H9 (cell line): Measurements from ENCODE around the gene TRIM68. TPM values are rescaled to one million over a fixed set of nuclear protein-coding genes. Genes with fewer than 3 reads are reported as not detected.

Experiments used
- DNase-seq: peaks from one replicate; pipeline ENCODE4 v3.0.0-alpha.2; 2017
- H2AFZ ChIP-seq: one replicate; pipeline ENCODE4 v1.6.1; 2013; ENCODE audit warnings: mild to moderate bottlenecking, low read length, control low read depth, moderate library complexity
- H2AK5ac ChIP-seq: 2 replicates; pipeline ENCODE4 v1.6.1; 2013; ENCODE audit warnings: low read length, control low read depth, mixed read lengths; ENCODE audit not compliant: insufficient read length
- H2BK120ac ChIP-seq: one replicate; pipeline ENCODE4 v1.6.1; 2013; ENCODE audit warnings: low read depth, mild to moderate bottlenecking, low read length, control low read depth, inconsistent platforms; ENCODE audit not compliant: poor library complexity, severe bottlenecking
- H2BK12ac ChIP-seq: 2 replicates; pipeline ENCODE4 v1.6.1; 2013; ENCODE audit warnings: low read length, control low read depth, mixed read lengths, low read depth; ENCODE audit not compliant: insufficient read length
- H2BK15ac ChIP-seq: 2 replicates; pipeline ENCODE4 v1.6.1; 2013; ENCODE audit warnings: low read depth, low read length, control low read depth
- H2BK20ac ChIP-seq: one replicate; pipeline ENCODE4 v1.6.1; 2013; ENCODE audit warnings: low read depth, mild to moderate bottlenecking, low read length, control low read depth, inconsistent platforms; ENCODE audit not compliant: poor library complexity, severe bottlenecking
- H2BK5ac ChIP-seq: 2 replicates; pipeline ENCODE4 v1.6.1; 2013; ENCODE audit warnings: low read length, control low read depth, mixed read lengths; ENCODE audit not compliant: insufficient read length
- H3K14ac ChIP-seq: 2 replicates; pipeline ENCODE4 v1.6.1; 2013; ENCODE audit warnings: low read length, control low read depth; ENCODE audit not compliant: insufficient read depth
- H3K18ac ChIP-seq: 2 replicates; pipeline ENCODE4 v1.6.1; 2013; ENCODE audit warnings: low read depth, mild to moderate bottlenecking, mixed read lengths, low read length, control low read depth; ENCODE audit not compliant: insufficient read length
- H3K23ac ChIP-seq: 2 replicates; pipeline ENCODE4 v1.6.1; 2013; ENCODE audit warnings: low read length, control low read depth, mixed read lengths, low read depth; ENCODE audit not compliant: insufficient read length
- H3K23me2 ChIP-seq: 2 replicates; pipeline ENCODE4 v1.6.1; 2013; ENCODE audit warnings: low read depth, mild to moderate bottlenecking, mixed read lengths, low read length, control low read depth; ENCODE audit not compliant: insufficient read length, poor library complexity, severe bottlenecking
- H3K27ac ChIP-seq: 2 replicates; pipeline ENCODE4 v1.5.1; 2013; ENCODE audit warnings: low read length, control low read depth, mixed read lengths, low read depth; ENCODE audit not compliant: insufficient read length
- H3K27me3 ChIP-seq: 2 replicates; pipeline ENCODE4 v1.6.1; 2013; ENCODE audit warnings: low read length, control low read depth, inconsistent platforms; ENCODE audit not compliant: insufficient read depth
- H3K4ac ChIP-seq: 2 replicates; pipeline ENCODE4 v1.6.1; 2013; ENCODE audit warnings: low read depth, mild to moderate bottlenecking, control low read depth, inconsistent platforms, low read length, moderate library complexity
- H3K4me1 ChIP-seq: 2 replicates; pipeline ENCODE4 v1.6.1; 2013; ENCODE audit warnings: low read length, control low read depth, inconsistent platforms; ENCODE audit not compliant: insufficient read depth
- H3K4me2 ChIP-seq: 2 replicates; pipeline ENCODE4 v1.6.1; 2013; ENCODE audit warnings: low read length, control low read depth, mixed read lengths; ENCODE audit not compliant: insufficient read length, insufficient read depth
- H3K56ac ChIP-seq: 2 replicates; pipeline ENCODE4 v1.6.1; 2013; ENCODE audit warnings: low read depth, mild to moderate bottlenecking, mixed read lengths, low read length, control low read depth; ENCODE audit not compliant: insufficient read length
- H3K79me1 ChIP-seq: 2 replicates; pipeline ENCODE4 v1.6.1; 2013; ENCODE audit warnings: low read depth, mild to moderate bottlenecking, moderate library complexity, low read length, control low read depth, inconsistent platforms; ENCODE audit not compliant: insufficient read depth, poor library complexity, severe bottlenecking
- H3K79me2 ChIP-seq: 2 replicates; pipeline ENCODE4 v1.6.1; 2013; ENCODE audit warnings: low read length, control low read depth, inconsistent platforms; ENCODE audit not compliant: insufficient read depth
- H3K9ac ChIP-seq: 2 replicates; pipeline ENCODE4 v1.6.1; 2013; ENCODE audit warnings: low read length, control low read depth, mixed read lengths; ENCODE audit not compliant: insufficient read length; ENCODE audit errors: extremely low read depth
- H3K9me3 ChIP-seq: one replicate; pipeline ENCODE4 v1.6.1; 2013; ENCODE audit warnings: low read depth, low read length, inconsistent platforms; ENCODE audit not compliant: control insufficient read depth
- H3T11ph ChIP-seq: one replicate; pipeline ENCODE4 v1.6.1; 2013; ENCODE audit warnings: mild to moderate bottlenecking, low read length, control low read depth, inconsistent platforms
- H4K20me1 ChIP-seq: one replicate; pipeline ENCODE4 v1.6.1; 2013; ENCODE audit not compliant: control insufficient read depth, insufficient read length, insufficient read depth
- H4K5ac ChIP-seq: 2 replicates; pipeline ENCODE4 v1.6.1; 2013; ENCODE audit warnings: low read depth, mild to moderate bottlenecking, mixed read lengths, low read length, control low read depth; ENCODE audit not compliant: insufficient read length
- H4K8ac ChIP-seq: replicated peaks from 2 replicates; pipeline ENCODE4 v1.6.1; 2013; ENCODE audit warnings: low read length, control low read depth, mixed read lengths, low read depth; ENCODE audit not compliant: insufficient read length
- H4K91ac ChIP-seq: 2 replicates; pipeline ENCODE4 v1.6.1; 2013; ENCODE audit warnings: low read depth, mild to moderate bottlenecking, moderate library complexity, mixed read lengths, low read length, control low read depth; ENCODE audit not compliant: insufficient read length
- H3K27ac Mint-ChIP-seq, 3 experiments: 2 replicates in 2 of 3; 3 replicates in 1 of 3; pipeline ENCODE4 v1.8.0; 2020 to 2021; ENCODE audit warnings: mixed read lengths in 3 of 3, mild to moderate bottlenecking in 1 of 3, moderate library complexity in 1 of 3
- H3K27me3 Mint-ChIP-seq: 2 replicates; pipeline ENCODE4 v1.8.0; 2021; ENCODE audit warnings: low read depth, mild to moderate bottlenecking, moderate library complexity, mixed read lengths
- H3K36me3 Mint-ChIP-seq, 3 experiments: 2 replicates in 2 of 3; 3 replicates in 1 of 3; pipeline ENCODE4 v1.8.0; 2020 to 2021; ENCODE audit warnings: low read depth in 3 of 3, mixed read lengths in 3 of 3; ENCODE audit not compliant: insufficient read depth in 1 of 3
- H3K4me1 Mint-ChIP-seq, 2 experiments: 2 replicates each; pipeline ENCODE4 v1.8.0; 2020; ENCODE audit warnings: mixed read lengths in 2 of 2
- H3K4me3 Mint-ChIP-seq, 2 experiments: 2 replicates in 1 of 2; 3 replicates in 1 of 2; pipeline ENCODE4 v1.8.0; 2020 to 2021; ENCODE audit warnings: mild to moderate bottlenecking in 2 of 2, mixed read lengths in 2 of 2, moderate library complexity in 1 of 2
- H3K9me3 Mint-ChIP-seq, 2 experiments: 2 replicates in 1 of 2; 3 replicates in 1 of 2; pipeline ENCODE4 v1.8.0; 2020; ENCODE audit warnings: mild to moderate bottlenecking in 2 of 2, mixed read lengths in 2 of 2, moderate library complexity in 1 of 2
- WGBS: extraction: QIAGEN DNeasy Blood & Tissue Kit; methylation state at CpG from one replicate; pipeline ENCODE4 v1.1.7; 2013; ENCODE audit warnings: missing lambda C conversion rate, low lambda C conversion rate, mixed read lengths; ENCODE audit not compliant: insufficient read length; ENCODE audit errors: extremely low coverage; 5-methylcytosine and 5-hydroxymethylcytosine counted together
- total RNA-seq: library from RNA; stranded (reverse); gene quantifications from 2 replicates; pipeline ENCODE4 v1.2.1, GENCODE V29; 2021
- TF ChIP-seq, protein P1 (sequence below): fragments of 200-600 bp; sonication (generic); conservative IDR thresholded peaks from 3 replicates; pipeline ENCODE4 v1.8.0; 2021; ENCODE audit warnings: antibody characterized with exemption, mild to moderate bottlenecking

The TRIM68 gene
- total RNA-seq, 1 experiment from 2014 or later: 9.9 TPM

DNA sequence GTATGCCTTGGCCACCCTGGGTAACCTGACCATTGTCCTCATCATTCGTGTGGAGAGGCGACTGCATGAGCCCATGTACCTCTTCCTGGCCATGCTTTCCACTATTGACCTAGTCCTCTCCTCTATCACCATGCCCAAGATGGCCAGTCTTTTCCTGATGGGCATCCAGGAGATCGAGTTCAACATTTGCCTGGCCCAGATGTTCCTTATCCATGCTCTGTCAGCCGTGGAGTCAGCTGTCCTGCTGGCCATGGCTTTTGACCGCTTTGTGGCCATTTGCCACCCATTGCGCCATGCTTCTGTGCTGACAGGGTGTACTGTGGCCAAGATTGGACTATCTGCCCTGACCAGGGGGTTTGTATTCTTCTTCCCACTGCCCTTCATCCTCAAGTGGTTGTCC lies 31.9 kb upstream of the TRIM68 start:
- Histone ChIP-seq H3K9ac (no peak overlapping the region), H3K27me3 (no peaks in the 10 kb centered on the region), H3K4me2 (no peak overlapping the region), H3K9me3 (no peaks in the 10 kb centered on the region), H3K23me2 (no peaks in the 10 kb centered on the region), H3T11ph (no peak overlapping the region), H3K56ac (no peak overlapping the region), H3K79me1 (no peaks in the 10 kb centered on the region), H2BK120ac (no peak overlapping the region), H3K18ac (no peak overlapping the region), H2BK12ac (no peak overlapping the region), H2BK20ac (no peak overlapping the region), H3K14ac (no peak overlapping the region), H3K4me1 (no peaks in the 10 kb centered on the region), H4K8ac (no peak overlapping the region), H4K91ac (no peak overlapping the region), H3K4ac (no peak overlapping the region), H2BK15ac (no peak overlapping the region), H2AK5ac (no peak overlapping the region), H3K79me2 (no peaks in the 10 kb centered on the region), H3K27ac (no peak overlapping the region), H3K23ac (no peak overlapping the region), H4K5ac (no peak overlapping the region), H2AFZ (no peak overlapping the region), H4K20me1 (no peaks in the 10 kb centered on the region), H2BK5ac (no peak overlapping the region)
- Mint-ChIP-seq H3K4me3 (no peak overlapping the region), H3K36me3 (no peaks in the 10 kb centered on the region), H3K27me3 (peaks cover 1% of the 10 kb centered on the region), H3K27ac (no peak overlapping the region), H3K4me1 (peaks cover 3 to 11% of the 10 kb centered on the region in 2 experiments; a peak in 3 of 4 replicates), H3K9me3 (no peaks in the 10 kb centered on the region)
- TF ChIP-seq, protein P1, sequence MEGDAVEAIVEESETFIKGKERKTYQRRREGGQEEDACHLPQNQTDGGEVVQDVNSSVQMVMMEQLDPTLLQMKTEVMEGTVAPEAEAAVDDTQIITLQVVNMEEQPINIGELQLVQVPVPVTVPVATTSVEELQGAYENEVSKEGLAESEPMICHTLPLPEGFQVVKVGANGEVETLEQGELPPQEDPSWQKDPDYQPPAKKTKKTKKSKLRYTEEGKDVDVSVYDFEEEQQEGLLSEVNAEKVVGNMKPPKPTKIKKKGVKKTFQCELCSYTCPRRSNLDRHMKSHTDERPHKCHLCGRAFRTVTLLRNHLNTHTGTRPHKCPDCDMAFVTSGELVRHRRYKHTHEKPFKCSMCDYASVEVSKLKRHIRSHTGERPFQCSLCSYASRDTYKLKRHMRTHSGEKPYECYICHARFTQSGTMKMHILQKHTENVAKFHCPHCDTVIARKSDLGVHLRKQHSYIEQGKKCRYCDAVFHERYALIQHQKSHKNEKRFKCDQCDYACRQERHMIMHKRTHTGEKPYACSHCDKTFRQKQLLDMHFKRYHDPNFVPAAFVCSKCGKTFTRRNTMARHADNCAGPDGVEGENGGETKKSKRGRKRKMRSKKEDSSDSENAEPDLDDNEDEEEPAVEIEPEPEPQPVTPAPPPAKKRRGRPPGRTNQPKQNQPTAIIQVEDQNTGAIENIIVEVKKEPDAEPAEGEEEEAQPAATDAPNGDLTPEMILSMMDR: no peak
- WGBS: no CpG with 5 or more reads among the region's 6 CpGs
- no peak for DNase-seq
